Measurements from ENCODE around the gene ZSCAN9.

ZSCAN9 gene

DNA sequence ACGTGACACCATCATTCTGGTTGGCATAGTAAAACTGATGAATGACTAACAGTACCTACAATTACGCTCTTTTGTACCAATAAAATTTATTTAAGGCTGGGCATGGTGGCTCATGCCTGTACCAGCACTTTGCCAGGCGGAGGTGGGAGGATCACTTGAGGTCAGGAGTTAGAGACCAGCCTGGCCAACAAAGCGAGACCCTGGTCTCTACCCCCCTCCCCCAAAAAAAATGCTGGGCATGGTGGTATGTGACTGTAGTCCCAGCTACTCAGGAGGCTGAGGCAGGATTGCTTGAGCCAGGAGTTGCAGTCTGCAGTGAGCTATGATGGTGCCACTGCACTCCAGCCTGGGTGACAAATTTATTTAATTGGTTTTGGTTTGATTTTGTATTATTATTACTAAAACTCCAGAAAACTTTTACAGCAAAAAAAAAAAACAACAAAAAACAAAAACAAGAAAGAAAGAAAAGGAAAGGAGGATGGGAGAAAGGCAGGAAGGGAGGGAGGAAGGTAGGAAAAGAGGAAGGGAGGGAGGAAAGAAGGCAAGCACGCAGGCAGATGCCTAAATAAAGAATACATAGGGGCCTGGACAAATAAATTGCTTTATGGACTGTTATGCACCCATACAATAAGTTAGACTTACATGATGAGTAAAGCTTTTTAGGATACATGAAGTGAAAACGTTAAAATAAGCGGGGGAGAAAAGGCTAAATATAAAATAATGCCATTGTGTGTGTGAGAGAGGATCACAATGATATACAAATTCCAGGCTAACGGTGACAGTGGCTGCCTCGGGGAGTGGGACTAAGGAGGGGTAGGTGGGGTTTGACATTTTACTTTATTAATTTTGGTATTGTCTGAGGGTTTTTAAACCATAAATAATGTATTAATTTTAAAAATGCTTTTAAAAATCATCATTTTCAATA is 682 bp upstream of the ZSCAN9 start:
- no peak for DNase-seq

DNA sequence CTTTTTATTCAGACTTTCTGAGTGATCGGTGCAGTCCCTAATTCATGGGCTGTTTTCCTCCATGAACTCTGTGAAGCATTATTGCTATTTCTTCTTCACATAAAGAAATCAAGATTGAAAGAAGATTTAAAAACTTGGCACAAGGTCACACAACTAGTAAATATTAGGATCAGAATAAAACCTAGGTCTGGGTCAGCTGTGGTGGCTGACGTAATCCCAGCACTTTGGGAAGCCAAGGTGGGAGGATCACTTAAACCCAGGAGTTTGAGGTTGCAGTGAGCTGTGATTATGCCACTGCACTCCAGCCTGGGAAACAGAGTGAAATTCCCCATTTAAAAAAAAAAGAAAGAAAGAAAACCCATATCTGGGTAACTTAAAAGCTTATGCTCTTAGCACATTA is 1.4 kb downstream of the ZSCAN9 start:
- DNase-seq: no peak

DNA sequence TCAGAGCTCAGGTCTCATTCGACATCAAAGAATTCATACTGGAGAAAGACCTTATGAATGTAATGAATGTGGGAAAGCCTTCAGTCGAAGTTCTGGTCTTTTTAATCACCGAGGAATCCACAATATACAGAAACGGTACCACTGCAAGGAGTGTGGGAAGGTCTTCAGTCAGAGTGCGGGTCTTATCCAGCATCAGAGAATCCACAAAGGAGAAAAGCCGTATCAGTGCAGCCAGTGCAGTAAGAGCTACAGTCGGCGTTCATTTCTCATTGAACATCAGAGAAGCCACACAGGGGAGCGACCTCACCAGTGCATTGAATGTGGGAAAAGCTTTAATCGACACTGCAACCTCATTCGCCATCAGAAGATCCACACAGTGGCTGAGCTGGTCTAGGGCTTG is 7.7 kb downstream of the ZSCAN9 start:
- DNase-seq: no peak

GRCh38 chr6:28235912-28236452 is 10.9 kb downstream of the ZSCAN9 start:
- DNase-seq: no peak

- DNase-seq: no peak
These were observed 14.6 kb downstream of the ZSCAN9 start for GRCh38 chr6:28239636-28240035.

GRCh38 chr6:28240471-28240870 is 15.4 kb downstream of the ZSCAN9 start:
- no peak for DNase-seq

DNA sequence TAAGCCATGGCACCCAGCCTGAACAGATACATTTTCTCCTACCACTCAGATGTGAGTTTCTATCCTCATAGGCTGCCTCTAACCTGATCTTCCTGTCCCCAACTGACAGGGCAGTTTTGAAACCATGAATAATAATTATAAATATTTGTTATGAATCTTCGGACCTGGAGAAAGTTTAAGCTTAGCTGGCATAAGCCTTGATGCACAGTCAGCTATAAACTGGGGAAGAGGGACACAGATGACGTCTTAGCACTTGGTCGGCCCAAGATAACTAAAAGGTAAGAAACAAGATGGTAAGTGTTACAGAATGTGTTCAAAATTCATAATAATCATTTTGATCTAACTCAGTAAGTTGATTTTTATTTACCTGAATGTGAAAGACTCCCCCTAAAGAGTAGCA is 18.9 kb downstream of the ZSCAN9 start:
- no peak for DNase-seq

GRCh38 chr6:28245206-28245941 is 20.3 kb downstream of the ZSCAN9 start:
- no peak for DNase-seq

- no peak for DNase-seq
These were observed 23.8 kb downstream of the ZSCAN9 start for GRCh38 chr6:28248916-28249315.

- DNase-seq: no peak
These were observed 25.7 kb downstream of the ZSCAN9 start for GRCh38 chr6:28250747-28251146.

DNA sequence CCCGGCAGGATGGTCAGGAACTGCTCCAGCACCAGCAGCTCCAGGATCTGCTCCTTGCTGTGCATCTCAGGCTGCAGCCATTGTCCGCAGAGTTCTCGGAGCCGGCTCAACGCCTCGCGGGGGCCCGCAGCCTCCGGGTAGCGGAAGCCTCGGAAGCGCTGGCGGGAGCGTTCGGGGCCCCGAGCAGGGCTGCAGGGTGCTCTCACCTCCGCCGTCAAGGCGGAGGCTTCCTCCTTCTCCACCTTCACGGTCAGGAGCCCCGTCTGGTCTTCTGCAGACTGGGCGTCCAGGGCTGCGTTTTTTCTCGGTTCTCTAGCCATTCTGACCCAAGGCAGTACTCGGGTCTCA is 26.6 kb downstream of the ZSCAN9 start:
- no peak for DNase-seq

GRCh38 chr6:28252009-28252975 is 27.2 kb downstream of the ZSCAN9 start, which contains the start of gene ZKSCAN4:
Gene ZKSCAN4, minus strand, starts transcription at chr6:28252269. Its CDS starts 289 bp downstream, at chr6:28251980.
- peak; percentile 33 for DNase-seq

GRCh38 chr6:28254121-28254519 is 29.0 kb downstream of the ZSCAN9 start:
- no peak for DNase-seq

GRCh38 chr6:28257042-28257441 is 32.0 kb downstream of the ZSCAN9 start:
- DNase-seq: no peak

DNA sequence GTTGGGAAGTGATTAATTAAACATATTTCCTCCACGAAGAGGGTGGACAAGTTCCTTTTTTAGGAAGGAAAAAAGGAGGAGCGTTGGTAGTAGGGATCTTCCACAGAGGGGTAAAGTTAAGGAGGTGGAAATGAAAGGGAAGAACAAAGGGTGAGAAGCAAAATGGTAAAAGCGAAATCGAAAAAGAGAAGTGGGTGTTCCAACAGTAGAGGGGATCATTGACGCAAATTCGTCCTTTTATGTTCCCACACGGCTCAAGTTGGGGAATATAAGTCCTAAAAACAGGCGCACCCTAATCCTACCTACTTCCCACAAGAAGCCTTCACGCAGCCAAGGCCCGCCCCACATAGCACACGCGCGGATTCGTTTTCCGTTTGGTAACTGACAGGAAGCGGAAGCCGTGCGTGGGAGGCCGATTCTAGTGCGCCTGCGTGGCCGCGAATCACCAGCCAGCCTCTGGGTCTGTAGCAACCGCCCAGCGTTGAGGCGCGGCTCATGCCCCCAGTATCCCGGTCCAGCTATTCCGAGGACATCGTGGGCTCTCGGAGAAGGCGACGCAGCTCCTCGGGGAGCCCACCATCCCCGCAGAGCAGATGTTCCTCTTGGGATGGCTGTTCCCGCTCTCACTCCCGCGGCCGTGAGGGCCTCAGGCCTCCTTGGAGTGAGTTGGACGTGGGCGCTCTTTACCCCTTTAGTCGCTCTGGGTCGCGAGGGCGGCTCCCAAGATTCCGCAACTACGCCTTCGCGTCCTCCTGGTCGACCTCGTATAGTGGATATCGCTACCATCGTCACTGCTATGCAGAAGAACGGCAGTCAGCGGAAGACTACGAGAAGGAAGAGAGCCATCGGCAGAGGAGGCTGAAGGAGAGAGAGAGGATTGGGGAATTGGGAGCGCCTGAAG is 34.1 kb downstream of the ZSCAN9 start, which contains the start of gene NKAPL:
Gene NKAPL, plus strand, starts transcription at position 421 of the 901 bp plus-strand sequence. Its CDS starts 75 bp downstream, at position 496.
- no peak for DNase-seq

DNA sequence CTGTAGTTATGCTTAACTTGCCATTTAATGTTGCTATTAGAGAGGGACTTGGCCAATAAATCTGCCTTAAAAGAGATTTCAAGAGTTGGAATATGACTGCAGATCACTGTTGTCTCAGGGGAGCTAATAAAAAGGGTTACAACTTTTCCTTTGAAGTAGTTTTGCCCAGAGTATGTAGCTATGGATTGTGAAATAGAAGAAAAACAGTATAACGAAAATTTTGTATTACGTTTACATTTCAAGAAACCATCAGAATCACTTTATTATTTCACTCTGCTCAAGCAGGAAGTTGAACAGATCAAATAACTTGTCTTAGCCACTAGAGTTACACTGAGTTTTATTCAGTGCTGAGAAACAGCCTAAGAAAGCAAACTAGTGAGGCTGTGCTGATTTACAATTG is 38.8 kb downstream of the ZSCAN9 start:
- DNase-seq: no peak

GRCh38 chr6:28264834-28265401 is 39.8 kb downstream of the ZSCAN9 start:
- no peak for DNase-seq

DNA sequence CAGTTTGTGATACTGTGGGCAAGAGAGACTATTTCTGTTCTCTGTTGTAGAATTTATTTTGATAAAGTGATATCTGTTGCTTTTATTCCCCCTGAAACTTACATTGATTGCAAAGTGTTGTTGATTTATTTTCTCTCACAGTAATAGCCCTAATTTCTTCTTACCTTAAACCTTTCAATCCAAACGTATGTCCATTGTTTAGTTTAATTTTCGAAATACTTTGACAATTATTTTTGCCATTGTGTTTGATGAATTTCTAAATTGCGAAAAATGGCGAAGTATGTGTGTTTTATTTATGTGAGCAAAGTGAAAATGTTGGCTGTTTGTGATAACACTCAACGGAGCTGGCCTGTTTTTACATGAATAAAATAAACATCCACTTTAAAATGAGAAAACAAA is 41.5 kb downstream of the ZSCAN9 start:
- DNase-seq: no peak

- DNase-seq: peak; percentile 46
These were observed 42.1 kb downstream of the ZSCAN9 start, which contains the start of gene ZSCAN26 for GRCh38 chr6:28266962-28267694. Gene ZSCAN26, plus strand, starts transcription at chr6:28267143. Its CDS starts 4,777 bp downstream, at chr6:28271920.

- DNase-seq: no peak
These were observed 42.6 kb downstream of the ZSCAN9 start for GRCh38 chr6:28267695-28268059.
